Hepatocyte (in vitro differentiated cells): Measurements from ENCODE around the gene HMOX1.

ENCODE experiments used
- EZH2 ChIP-seq: fragments of 200-600 bp; sonication (generic); IDR thresholded peaks from 2 replicates; pipeline ENCODE4 v1.6.1; 2016; ENCODE audit warnings: antibody characterized with exemption, mild to moderate bottlenecking, borderline replicate concordance
- TF ChIP-seq, protein P1 (sequence below): fragments of 200-600 bp; sonication (generic); IDR thresholded peaks from 2 replicates; pipeline ENCODE4 v1.5.1; 2016; ENCODE audit warnings: antibody characterized with exemption, mild to moderate bottlenecking; ENCODE audit not compliant: poor library complexity

DNA sequence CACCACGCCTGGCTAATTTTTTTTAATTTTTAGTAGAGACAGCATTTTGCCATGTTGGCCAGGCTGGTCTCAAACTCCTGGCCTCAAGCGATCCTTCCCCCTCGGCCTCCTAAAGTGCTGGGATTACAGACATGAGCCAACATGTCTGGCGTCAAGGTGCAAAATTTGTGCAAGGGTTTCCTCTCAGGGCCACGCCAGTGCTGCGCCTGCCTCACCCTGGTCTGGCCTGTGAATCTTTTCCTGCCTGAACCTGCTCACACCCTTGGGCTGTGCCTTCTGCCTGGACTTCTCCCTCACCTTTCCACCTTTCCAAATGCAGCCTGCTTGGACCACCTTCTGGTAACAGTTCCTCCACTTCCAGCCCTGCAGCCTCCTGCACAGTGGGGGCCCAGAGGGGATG lies 62.4 kb downstream of the HMOX1 start:
- TF ChIP-seq EZH2: no peak
- TF ChIP-seq, protein P1, sequence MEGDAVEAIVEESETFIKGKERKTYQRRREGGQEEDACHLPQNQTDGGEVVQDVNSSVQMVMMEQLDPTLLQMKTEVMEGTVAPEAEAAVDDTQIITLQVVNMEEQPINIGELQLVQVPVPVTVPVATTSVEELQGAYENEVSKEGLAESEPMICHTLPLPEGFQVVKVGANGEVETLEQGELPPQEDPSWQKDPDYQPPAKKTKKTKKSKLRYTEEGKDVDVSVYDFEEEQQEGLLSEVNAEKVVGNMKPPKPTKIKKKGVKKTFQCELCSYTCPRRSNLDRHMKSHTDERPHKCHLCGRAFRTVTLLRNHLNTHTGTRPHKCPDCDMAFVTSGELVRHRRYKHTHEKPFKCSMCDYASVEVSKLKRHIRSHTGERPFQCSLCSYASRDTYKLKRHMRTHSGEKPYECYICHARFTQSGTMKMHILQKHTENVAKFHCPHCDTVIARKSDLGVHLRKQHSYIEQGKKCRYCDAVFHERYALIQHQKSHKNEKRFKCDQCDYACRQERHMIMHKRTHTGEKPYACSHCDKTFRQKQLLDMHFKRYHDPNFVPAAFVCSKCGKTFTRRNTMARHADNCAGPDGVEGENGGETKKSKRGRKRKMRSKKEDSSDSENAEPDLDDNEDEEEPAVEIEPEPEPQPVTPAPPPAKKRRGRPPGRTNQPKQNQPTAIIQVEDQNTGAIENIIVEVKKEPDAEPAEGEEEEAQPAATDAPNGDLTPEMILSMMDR: no peak
